MM.1S (cell line): ENCODE data around the gene FAF2.

Source experiments
- EZH2phosphoT487 ChIP-seq: fragments of 300-600 bp; sonication (generic); IDR thresholded peaks from 2 replicates; pipeline ENCODE4 v1.6.1; 2018; ENCODE audit warnings: antibody characterized with exemption, low read length
- TF ChIP-seq, protein P1 (sequence below): fragments of 300-600 bp; sonication (generic); IDR thresholded peaks from 2 replicates; pipeline ENCODE4 v1.5.1; 2016; ENCODE audit warnings: antibody characterized with exemption, low read length, mixed read lengths

DNA sequence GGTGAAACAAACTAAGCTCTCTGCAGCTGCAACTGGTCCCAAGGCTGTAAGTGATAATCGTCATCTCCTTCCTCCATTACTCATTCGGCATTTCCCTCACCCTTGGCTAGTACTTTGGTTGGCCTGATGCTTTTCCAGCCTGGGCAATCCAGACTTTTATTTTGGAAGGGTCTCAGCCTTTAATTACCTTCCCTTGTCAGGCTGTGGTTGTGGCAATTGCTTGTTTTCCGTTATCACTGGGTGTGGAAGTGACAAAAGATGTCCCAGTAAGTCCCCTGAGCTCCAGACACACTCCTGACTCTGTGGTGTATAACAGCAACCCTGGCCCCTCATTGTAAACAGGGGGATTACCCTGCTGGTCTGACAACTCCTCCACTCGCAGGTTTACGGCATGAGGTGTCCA is 6.3 kb upstream of the FAF2 start:
- TF ChIP-seq, protein P1, sequence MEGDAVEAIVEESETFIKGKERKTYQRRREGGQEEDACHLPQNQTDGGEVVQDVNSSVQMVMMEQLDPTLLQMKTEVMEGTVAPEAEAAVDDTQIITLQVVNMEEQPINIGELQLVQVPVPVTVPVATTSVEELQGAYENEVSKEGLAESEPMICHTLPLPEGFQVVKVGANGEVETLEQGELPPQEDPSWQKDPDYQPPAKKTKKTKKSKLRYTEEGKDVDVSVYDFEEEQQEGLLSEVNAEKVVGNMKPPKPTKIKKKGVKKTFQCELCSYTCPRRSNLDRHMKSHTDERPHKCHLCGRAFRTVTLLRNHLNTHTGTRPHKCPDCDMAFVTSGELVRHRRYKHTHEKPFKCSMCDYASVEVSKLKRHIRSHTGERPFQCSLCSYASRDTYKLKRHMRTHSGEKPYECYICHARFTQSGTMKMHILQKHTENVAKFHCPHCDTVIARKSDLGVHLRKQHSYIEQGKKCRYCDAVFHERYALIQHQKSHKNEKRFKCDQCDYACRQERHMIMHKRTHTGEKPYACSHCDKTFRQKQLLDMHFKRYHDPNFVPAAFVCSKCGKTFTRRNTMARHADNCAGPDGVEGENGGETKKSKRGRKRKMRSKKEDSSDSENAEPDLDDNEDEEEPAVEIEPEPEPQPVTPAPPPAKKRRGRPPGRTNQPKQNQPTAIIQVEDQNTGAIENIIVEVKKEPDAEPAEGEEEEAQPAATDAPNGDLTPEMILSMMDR: no peak
- TF ChIP-seq EZH2phosphoT487: no peak
